ENCODE results near the gene SUMO3.

The SUMO3 gene

GRCh38 chr21:44842087-44842486 lies 24.2 kb upstream of the SUMO3 start:
- in situ Hi-C loops (cut with HindIII; ENCODE audit: low sequenced_read_pairs): no loop called here
- DNase-seq (ENCODE audit: low read depth): no peak
- no peak for TF ChIP-seq CTCF (IDR thresholded peaks at IDR 0.05; ENCODE audit: low read depth, low read length, missing control alignments)
- no peak overlapping the region for H3K4me3 ChIP-seq (ENCODE audit: low read depth, low read length)

- DNase-seq (ENCODE audit: low read depth): no peak
- H3K4me3 ChIP-seq (ENCODE audit: low read depth, low read length): no peak overlapping the region
- TF ChIP-seq CTCF (IDR thresholded peaks at IDR 0.05; ENCODE audit: low read depth, low read length, missing control alignments): no peak
- in situ Hi-C loops (cut with HindIII; ENCODE audit: low sequenced_read_pairs): no loop called here
Measured at GRCh38 chr21:44840771-44841170, 22.9 kb upstream of the SUMO3 start.

- no peak for TF ChIP-seq CTCF (IDR thresholded peaks at IDR 0.05; ENCODE audit: low read depth, low read length, missing control alignments)
- in situ Hi-C loops (cut with HindIII; ENCODE audit: low sequenced_read_pairs): no loop called here
- no peak overlapping the region for H3K4me3 ChIP-seq (ENCODE audit: low read depth, low read length)
- DNase-seq (ENCODE audit: low read depth): no peak
Measured at GRCh38 chr21:44838951-44839350, 21.1 kb upstream of the SUMO3 start.

- no peak overlapping the region for H3K4me3 ChIP-seq (ENCODE audit: low read depth, low read length)
- in situ Hi-C loops (cut with HindIII; ENCODE audit: low sequenced_read_pairs): no loop called here
- DNase-seq (ENCODE audit: low read depth): no peak
- TF ChIP-seq CTCF (IDR thresholded peaks at IDR 0.05; ENCODE audit: low read depth, low read length, missing control alignments): no peak
Measured at GRCh38 chr21:44838039-44838895, 20.4 kb upstream of the SUMO3 start.

GRCh38 chr21:44837537-44837936 lies 19.7 kb upstream of the SUMO3 start:
- in situ Hi-C loops (cut with HindIII; ENCODE audit: low sequenced_read_pairs): no loop called here
- no peak overlapping the region for H3K4me3 ChIP-seq (ENCODE audit: low read depth, low read length)
- TF ChIP-seq CTCF (IDR thresholded peaks at IDR 0.05; ENCODE audit: low read depth, low read length, missing control alignments): no peak
- no peak for DNase-seq (ENCODE audit: low read depth)

GRCh38 chr21:44836666-44837471 lies 19.0 kb upstream of the SUMO3 start:
- in situ Hi-C loops (cut with HindIII; ENCODE audit: low sequenced_read_pairs): no loop called here
- no peak for DNase-seq (ENCODE audit: low read depth)
- no peak for TF ChIP-seq CTCF (IDR thresholded peaks at IDR 0.05; ENCODE audit: low read depth, low read length, missing control alignments)

More at GRCh38 chr21:44836666-44837471, 19.0 kb upstream of the SUMO3 start:
- H3K4me3 ChIP-seq (ENCODE audit: low read depth, low read length): no peak overlapping the region
